NB4 (cell line): ENCODE results near the gene RERE.

Experiments
- DNase-seq: peaks from one replicate; pipeline ENCODE4 v3.0.0; 2010; ENCODE audit warnings: low read depth
- H3K4me3 ChIP-seq: one replicate; pipeline ENCODE4 v1.5.1; 2011; ENCODE audit warnings: mild to moderate bottlenecking, low read depth, low read length, moderate library complexity
- CTCF ChIP-seq: IDR thresholded peaks from one replicate; pipeline ENCODE4 v1.5.1; 2012; ENCODE audit warnings: low read depth, low read length
- MAX ChIP-seq: IDR thresholded peaks from 2 replicates; pipeline ENCODE4 v1.6.1; 2011; ENCODE audit warnings: low read depth, low read length
- MYC ChIP-seq: IDR thresholded peaks from 2 replicates; pipeline ENCODE4 v1.6.1; 2011; ENCODE audit warnings: low read depth, low read length
- POLR2A ChIP-seq: IDR thresholded peaks from 2 replicates; pipeline ENCODE4 v1.6.1; 2011; ENCODE audit warnings: mild to moderate bottlenecking; ENCODE audit not compliant: insufficient read length; ENCODE audit errors: extremely low read depth

RERE gene

GRCh38 chr1:8462371-8462892, 355.0 kb downstream of the RERE start:
- TF ChIP-seq MYC (no peak), POLR2A (no peak), MAX (no peak), CTCF (no peak)
- no peak for DNase-seq
- H3K4me3 ChIP-seq, result no peak overlapping the region

- no peak for TF ChIP-seq CTCF
- no peak for TF ChIP-seq MAX
- TF ChIP-seq MYC, result no peak
- no peak for TF ChIP-seq POLR2A
- H3K4me3 ChIP-seq, result no peak overlapping the region
- no peak for DNase-seq
Observed at GRCh38 chr1:8461351-8462110, 355.9 kb downstream of the RERE start.

DNA sequence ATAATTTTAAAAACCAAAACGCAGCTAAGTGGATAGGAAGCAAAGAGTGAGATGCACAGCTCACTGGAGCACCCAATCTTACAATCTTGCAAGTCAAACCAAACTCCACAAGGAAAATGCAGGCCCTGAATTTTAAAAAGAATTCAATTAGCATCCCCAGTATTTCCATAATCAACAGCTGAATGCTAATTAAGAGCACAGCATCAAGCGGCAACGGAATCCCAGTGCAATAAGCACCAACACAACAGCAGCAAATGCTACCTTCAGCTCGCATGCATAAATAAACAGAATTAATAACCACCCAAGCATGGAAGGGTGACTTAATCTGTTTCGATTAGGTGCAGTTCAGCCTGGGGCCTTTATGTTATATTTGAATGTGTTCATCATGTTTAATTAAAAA, 356.7 kb downstream of the RERE start:
- no peak for DNase-seq
- no peak overlapping the region for H3K4me3 ChIP-seq
- no peak for TF ChIP-seq CTCF

DNA sequence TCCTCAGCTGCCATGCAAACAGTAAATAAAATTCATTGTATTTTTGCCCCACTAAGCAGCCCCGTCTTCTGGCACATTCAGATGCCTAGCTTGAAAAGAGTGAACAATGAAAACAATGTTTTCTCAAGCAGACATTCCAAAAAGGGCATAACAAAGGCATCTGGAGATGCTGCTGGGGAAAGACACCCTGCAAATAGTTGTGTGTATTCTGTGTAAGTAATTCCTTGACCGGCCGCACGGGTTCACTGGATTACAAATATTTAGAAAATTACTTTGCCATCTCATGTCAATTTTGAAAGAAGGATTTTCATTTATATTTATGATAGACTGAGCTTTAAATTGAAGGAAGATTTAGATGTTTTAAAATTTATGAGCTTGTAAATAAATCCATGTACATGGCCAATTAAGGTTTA, 357.3 kb downstream of the RERE start:
- no peak overlapping the region for H3K4me3 ChIP-seq
- no peak for TF ChIP-seq POLR2A
- no peak for TF ChIP-seq CTCF
- no peak for DNase-seq

- DNase-seq, result no peak
- no peak overlapping the region for H3K4me3 ChIP-seq
- TF ChIP-seq POLR2A (no peak), MAX (no peak), MYC (no peak), CTCF (no peak)
Observed at GRCh38 chr1:8458607-8459006, 358.8 kb downstream of the RERE start.

GRCh38 chr1:8457760-8458381, 359.6 kb downstream of the RERE start:
- TF ChIP-seq MAX (no peak), POLR2A (no peak), MYC (no peak), CTCF (no peak)

More at GRCh38 chr1:8457760-8458381, 359.6 kb downstream of the RERE start:
- DNase-seq, result peak; percentile 33
- no peak overlapping the region for H3K4me3 ChIP-seq
